HG03064 (cell line): ENCODE measurements around the gene POU2AF1.
"Not testable (repeated sequence)": the region's sequence is repeated elsewhere in the genome, so short reads cannot be mapped to it uniquely, and the experiment has no call there.

ENCODE experiments used
- ATAC-seq: cut with Tn5 transposase; IDR thresholded peaks from one replicate; pipeline ENCODE4 v1.9.1; 2021; ENCODE audit warnings: low read depth; ENCODE audit not compliant: unreplicated experiment

Gene POU2AF1

DNA sequence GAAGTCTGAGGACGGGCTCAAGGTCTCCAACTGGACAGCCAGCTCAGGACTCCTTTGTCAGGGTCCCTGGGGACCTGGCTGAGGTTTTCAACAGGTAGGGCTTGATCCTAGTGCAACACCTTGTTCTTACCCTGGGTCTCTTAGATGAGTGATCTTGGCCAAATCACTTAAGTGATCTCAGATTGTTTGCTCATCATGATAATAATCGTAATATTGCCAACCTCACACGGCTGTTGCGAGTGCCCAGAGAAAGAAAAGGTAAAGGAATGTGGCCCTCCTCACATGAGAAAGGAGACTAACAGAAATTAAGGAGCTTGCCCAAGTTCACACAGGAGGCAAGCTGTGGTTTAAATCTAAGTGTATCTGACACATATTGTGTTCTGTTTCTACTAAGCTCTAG lies 52.3 kb downstream of the POU2AF1 start:
- ATAC-seq: no peak

DNA sequence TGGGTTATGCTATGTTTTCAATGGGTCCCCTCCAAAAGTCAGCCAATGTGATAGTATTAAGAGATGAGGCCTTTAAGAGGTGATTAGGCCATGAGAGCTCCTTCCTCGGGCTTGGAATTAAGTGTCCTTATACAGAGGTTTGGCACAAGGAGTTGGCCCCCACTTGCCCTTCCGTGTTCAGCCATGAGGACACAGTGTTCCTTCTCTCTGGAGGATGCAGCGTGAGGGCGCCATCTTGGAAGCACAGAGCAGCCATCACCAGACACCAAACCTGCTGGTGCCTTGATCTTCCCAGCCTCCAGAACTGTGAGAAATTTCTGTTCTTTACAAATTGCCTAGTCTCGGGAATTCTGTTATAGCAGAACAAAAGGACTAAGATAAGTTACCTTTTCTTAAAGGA lies 53.8 kb downstream of the POU2AF1 start:
- no peak for ATAC-seq

DNA sequence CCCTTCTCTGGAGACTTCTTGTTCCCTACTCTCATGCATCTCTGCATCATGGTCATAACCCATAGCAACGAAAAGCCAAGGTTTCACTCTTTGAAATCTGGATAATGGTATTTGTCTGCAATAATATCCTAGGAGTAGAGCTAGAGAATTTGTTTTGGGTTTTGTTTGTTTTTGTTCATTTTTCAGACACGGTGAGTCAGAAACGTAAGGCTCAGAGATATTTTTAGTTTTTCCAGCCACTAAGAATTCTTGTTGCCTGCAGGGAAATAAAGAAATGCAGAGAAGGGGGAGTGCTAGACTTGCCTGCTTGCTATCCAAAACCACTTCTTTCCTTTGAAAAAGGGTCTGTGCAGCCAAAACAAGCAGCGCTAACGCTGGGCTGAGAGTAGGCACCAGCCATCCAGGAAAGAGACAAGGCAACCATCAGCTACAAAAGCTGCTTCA lies 54.8 kb downstream of the POU2AF1 start:
- no peak for ATAC-seq

DNA sequence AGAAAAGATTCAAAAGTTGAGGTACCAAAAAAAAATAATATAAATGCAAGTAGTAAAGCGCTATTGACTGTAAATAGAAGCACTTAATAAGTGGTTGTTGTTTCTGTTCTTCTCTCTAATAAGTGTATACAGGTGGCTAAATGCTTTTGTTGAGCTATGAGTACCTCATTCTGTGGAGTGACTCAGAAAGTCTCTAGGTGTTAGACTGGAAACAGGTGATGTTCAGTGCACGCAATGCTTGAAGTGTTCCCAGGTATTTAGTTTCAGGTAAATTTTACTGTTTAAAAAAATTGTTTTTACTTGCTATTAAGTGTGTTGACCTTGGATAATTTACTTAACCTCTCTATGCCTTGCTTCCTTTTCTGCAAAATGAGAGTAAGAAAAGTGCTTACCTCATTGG lies 56.5 kb downstream of the POU2AF1 start:
- no peak for ATAC-seq

DNA sequence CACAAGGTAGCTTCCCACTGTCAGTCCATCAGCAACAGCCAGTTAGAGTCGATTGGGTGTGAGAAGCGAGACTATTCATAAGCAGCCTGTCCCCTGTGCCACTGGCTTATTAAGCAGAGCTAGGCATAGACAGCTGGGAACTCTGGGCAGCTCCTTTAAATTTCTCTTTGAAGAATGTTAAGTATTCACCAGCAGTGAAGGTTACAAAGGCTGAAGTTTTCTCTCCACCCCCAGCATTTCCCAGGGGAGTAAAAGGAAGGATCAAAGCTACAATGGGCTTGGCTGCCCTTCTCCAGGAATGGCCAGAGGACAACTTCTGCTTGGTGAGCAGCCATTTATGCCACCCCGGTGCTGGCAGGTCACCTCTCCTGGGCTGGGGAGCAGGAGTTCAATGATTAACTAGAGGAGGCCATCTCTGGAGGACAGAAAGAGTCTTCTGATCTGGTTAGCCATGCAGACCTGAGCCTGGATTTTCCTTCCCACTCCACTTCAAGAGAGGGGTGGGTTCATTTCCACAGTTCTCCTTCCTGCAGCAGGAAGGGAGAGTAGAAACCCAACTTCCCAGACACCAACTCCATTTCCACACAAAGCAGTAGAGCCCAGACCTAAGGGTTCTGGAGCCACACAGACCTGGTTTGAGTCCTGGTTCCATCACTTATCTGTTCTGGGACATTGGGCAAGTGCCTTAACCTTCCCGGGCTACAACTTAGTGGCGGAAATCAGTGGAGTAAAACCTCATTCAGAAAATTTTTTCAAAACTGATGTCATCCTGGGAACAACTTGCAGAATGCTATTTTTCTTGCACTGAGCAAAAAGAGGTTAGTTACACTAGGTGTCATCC lies 58.1 kb downstream of the POU2AF1 start:
- no peak for ATAC-seq

DNA sequence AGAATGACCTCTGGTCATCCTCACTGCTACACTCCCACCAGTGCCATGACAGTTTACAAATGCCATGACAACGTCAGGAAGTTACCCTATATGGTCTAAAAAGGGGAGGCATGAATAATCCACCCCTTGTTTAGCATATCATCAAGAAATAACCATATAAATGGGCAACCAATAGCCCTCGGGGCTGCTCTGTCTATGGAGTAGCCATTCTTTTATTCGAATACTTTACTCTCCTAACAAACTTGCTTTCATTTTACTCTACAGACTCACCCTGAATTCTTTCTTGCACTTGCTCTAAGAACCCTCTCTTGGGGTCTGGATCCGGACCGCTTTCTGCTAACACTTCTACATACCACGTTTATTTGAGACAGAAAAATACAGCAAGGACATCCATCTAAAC lies 58.9 kb downstream of the POU2AF1 start:
- ATAC-seq: not testable (repeated sequence)

DNA sequence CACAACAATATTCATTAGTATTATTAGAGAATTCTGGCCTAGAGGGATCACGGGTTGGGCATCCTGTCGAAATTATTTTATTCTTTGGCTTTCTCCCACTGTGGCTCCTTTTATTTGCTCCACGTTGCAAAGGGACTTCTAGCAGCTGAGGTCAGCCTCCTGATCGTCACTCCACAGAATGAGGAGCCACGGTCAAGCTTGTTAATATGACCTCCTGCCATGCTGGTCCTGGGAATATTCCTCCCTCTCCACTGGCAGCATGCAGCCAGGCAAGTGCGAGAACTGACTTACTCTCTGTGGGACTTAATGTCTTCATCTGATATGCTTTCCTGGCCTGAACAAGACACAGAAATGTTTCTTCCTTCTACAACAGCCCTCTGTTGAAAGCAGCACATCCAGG lies 59.8 kb downstream of the POU2AF1 start:
- no peak for ATAC-seq

DNA sequence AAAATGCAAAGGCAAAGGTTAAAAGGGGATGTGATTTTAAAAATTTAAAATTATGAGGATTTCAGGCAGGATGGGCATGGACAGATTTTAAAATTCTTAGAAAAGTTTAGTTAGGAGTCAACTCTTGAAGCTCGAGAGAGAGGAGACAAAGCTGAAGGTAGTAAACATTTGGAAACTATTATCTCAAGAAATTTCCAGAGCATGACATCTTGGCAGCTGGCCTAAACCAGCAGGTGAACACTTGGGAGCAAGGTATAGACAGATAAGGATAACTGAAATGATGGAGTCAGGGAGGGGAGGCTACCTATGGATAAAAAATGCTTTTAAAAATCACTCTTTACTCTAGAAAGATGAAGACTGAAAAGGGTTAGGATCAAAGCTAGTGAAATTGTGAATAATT lies 67.0 kb downstream of the POU2AF1 start:
- no peak for ATAC-seq

DNA sequence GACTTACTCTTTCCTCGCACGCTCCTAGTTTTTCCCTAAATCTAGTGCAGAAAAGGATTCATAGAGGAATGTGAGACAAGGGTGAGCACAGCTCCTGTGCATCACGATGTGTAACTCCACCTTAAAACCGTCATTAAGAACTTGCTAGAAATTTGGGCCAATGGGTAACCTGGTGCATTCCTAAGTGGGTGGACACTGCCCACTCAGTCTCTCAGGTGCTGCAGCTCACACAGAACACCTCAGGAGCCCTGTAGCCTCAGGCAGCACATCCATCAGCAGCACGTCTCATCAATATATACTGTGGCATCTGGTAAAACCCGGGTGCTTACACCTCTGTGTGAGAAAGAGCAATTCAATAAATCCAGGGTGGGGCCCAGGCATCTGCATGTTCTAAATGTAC lies 68.4 kb downstream of the POU2AF1 start:
- ATAC-seq: no peak

DNA sequence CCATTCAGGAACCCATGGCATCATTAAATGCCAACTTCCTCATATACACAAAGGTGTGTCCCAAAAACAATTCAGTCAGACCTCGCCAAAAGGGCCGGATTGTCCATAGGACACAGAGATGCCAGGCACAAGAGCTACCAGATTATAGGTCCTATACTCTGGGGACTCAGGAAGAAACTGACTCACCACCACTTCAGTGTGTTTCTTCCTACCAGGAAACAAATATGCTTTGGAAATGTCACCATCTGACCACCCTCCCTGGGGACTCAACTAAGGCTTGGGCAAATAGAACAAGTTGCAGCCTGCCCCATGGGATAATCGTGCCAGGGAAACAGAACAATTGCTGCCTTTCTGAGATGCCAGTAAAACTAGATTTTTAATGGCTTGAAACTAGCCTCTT lies 69.0 kb downstream of the POU2AF1 start:
- ATAC-seq: no peak

DNA sequence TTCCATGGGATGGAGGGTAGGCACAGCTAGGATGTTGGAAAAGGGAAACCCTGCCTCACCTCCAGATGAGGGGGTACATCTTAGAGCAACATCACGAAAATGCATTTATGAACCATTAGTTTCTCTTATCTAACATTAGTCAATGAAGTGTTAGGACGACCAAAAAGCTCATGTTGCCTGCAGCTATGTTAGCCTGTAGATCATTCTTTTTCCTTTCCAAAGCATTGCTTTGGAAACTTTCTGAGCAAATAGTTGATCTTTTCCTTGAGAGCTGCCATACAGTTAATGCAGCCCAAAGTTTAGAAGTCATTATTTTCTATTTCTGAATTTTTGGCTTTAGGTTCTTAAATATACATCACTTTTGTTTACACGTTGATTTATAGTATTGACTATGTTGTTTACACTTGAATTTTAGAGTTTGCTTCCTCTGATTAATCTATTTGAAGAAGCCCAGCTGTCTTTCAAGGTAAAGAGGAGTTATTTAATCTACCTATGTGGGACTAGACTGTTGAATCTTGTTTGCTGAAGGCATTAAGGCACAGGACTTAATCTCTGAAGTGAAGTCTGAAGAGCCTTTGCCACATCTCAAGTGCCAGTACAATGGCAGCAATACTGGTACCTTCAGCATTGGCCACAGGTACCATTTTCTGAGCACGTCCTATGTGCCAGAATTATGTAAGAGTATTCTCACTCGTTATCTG lies 69.7 kb downstream of the POU2AF1 start:
- ATAC-seq: no peak

DNA sequence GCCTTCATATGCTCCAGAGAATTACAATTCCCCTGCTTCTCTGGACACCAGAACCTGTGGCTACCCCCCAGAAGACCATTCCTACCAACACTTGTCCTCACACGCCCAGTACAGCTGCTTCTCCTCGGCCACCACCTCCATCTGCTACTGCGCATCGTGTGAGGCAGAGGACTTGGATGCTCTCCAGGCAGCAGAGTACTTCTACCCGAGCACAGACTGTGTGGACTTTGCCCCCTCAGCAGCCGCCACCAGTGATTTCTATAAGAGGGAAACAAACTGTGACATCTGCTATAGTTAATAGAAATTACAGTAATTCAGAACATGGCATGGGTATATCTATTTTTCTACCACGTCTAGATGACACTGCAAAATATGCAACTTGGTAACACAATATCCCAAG lies 70.9 kb downstream of the POU2AF1 start:
- ATAC-seq: no peak

DNA sequence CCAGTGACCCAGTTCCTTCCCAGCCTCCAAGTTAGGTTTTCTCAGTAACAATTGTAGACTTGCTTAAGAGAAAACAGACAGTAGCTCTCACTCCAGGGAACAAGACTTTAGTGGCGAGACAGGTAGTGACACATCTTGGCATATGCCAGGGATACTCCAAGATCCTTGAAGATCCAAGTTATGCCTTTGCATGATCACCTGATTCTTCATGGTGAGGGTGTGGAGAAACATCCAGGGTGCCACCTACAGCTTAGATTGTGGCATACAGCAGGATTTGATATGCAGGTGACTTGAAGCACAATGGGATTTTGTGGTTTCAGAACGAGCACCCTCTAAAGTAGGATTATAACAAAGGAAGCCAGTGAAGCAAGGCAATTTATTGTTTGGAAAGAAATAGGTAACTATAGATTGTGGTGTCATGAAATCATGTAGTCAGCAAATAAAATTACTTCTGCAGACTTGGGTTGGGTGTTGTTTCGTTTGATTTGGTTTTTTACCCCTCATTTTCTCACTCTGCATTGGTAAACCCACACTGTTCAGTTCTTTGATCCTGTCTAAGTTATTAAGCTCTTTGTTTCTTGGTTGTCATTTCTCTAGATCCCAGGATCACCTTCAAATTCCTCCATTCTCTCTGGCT lies 71.5 kb downstream of the POU2AF1 start:
- ATAC-seq: no peak

DNA sequence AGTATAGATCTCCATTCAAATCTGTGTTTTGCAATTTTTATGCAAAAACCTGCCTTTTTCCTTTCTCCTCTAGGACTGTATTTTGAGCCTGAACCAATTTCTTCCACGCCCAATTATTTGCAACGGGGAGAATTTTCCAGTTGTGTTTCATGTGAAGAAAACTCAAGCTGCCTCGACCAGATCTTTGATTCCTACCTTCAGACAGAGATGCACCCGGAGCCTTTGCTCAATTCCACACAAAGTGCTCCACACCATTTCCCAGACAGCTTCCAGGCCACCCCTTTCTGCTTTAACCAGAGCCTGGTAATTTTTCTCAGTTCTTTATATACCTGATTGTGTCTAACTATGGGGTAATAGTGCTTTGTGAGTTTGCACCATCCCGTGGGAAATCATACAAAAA lies 72.8 kb downstream of the POU2AF1 start:
- ATAC-seq: no peak

DNA sequence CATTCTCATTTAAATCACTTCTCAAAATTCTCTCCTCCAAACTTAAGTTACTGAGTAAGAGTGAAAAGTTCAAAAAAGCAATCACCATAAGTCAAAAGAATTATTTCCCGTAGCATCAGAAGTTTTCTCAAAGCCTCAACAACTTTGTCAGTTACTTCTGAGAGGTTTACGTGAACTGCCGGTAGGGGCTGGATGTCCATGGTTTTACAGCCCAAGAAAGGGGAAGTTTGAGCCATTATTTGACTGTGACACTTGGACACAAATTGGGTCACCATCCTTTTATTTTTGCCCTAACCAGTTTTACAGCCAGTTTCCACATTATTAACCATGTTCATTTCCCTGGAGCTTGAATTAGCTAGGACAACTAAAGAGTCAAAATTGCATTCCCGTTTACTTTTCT lies 73.2 kb downstream of the POU2AF1 start:
- no peak for ATAC-seq

DNA sequence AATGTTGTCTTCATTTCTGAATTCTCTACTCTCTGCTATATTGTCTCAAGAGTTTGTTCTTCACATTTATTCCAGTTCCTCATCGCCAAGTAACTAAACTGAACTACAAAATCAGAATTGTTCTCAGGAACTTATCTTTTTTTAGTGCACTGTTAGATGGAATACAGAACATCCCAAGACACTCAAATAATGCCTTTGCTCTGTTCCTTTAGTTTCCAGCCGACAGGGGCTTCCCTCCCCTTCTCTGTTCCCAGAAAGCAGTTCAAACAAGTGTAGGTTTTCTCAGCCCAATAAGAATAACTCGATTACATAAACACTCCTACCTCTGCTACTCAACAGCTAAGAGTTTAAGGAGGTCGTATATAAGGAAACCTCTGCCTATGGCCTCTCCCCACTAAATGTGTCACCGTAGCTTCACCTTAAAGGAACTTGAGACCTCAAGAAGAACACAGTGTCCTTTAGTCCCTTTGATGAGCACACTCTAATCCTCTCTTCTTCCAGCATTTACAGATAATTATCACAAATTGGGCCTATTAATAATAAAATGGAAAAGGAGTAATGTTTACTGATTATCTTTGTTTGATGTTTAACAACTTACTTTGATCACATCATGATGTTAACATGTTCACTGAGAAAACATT lies 73.8 kb downstream of the POU2AF1 start:
- no peak for ATAC-seq

DNA sequence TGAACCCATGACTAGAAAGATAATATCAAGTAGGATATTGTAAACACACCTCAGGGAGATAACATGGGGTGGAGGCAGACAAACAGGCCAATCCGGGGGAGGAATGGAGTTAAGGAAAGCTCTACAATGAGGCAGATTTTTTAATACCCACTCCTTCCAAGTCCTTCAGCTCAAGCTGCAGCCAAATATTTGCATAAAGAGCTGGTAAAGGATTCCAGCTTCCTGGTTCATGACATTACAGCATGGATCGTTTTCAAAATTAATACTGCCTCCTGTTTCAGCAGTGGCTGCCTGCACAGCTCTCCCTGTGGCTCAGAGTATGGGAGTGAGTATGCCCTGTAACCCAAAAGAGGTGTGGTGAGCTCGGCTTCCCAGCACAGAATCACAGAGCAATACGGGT lies 75.6 kb downstream of the POU2AF1 start:
- ATAC-seq: no peak

DNA sequence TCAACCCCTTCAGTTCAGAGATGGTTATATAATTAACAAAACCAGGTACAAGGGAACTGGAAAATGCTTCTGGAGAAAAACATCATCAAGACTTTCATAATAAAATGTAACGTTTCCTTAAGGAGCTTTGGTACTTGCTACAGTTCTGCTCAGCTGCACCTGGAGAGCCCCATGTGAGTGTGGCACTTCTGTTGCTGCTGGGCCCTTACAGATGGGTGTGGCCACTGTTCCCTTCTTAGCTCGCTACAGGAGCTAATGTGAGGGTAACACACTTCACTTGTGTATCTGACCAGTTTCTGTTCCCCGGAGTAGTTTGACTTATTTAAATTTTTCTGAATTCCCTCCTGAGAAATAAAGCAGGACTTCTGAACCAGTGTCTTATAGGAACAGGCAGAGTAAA lies 76.8 kb downstream of the POU2AF1 start:
- ATAC-seq: no peak
